GM12874 (cell line): ENCODE results near the gene ADAMTSL2.

Experiments used
- CTCF ChIP-seq: IDR thresholded peaks from 2 replicates; pipeline ENCODE4 v1.5.1; 2011; ENCODE audit warnings: low read depth, mild to moderate bottlenecking, control low read depth, low read length, moderate library complexity; ENCODE audit not compliant: insufficient read depth

The ADAMTSL2 gene

GRCh38 chr9:133490865-133491655 is 43.4 kb upstream of the ADAMTSL2 start:
- no peak for TF ChIP-seq CTCF

GRCh38 chr9:133491656-133491925 is 42.9 kb upstream of the ADAMTSL2 start:
- TF ChIP-seq CTCF = no peak

GRCh38 chr9:133492061-133493021 is 42.2 kb upstream of the ADAMTSL2 start:
- no peak for TF ChIP-seq CTCF

GRCh38 chr9:133493428-133493827 is 41.1 kb upstream of the ADAMTSL2 start:
- no peak for TF ChIP-seq CTCF

- no peak for TF ChIP-seq CTCF
These were observed 40.5 kb upstream of the ADAMTSL2 start for GRCh38 chr9:133493845-133494540.

GRCh38 chr9:133494636-133495326 is 39.7 kb upstream of the ADAMTSL2 start:
- no peak for TF ChIP-seq CTCF
